Measurements from ENCODE around the gene ATF6B.
A peak's percentile ranks its signal among the peaks of the same experiment; 100 is the strongest.

ATF6B gene

DNA sequence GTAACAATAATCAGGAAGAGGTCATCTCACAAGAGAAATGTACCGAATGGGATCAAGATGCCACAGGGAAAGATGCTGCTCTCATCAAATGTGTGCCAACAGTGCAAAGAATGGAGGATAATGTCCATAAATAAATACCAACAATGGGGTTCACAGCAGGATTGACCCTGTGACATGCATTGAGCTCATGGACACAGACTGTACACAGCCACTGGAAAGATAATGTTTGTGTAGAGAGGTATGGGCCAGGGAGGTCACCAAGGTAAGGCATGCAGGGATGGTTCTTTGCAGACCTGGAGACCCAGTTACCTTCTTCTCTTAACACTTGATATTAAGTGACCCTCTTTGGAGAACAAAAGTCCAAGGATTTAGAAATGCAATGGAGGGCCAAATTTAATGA lies 46.4 kb upstream of the ATF6B start:
- H3K4me3 ChIP-seq (ENCODE audit: low read depth, low read length), result no peak overlapping the region
- peaks cover 20% of the 10 kb centered on the region for H3K36me3 ChIP-seq
- no peaks in the 10 kb centered on the region for H3K27me3 ChIP-seq (ENCODE audit: insufficient read depth, low read depth, severe bottlenecking)
- H3K27ac ChIP-seq, result no peak overlapping the region
- TF ChIP-seq, protein P1, sequence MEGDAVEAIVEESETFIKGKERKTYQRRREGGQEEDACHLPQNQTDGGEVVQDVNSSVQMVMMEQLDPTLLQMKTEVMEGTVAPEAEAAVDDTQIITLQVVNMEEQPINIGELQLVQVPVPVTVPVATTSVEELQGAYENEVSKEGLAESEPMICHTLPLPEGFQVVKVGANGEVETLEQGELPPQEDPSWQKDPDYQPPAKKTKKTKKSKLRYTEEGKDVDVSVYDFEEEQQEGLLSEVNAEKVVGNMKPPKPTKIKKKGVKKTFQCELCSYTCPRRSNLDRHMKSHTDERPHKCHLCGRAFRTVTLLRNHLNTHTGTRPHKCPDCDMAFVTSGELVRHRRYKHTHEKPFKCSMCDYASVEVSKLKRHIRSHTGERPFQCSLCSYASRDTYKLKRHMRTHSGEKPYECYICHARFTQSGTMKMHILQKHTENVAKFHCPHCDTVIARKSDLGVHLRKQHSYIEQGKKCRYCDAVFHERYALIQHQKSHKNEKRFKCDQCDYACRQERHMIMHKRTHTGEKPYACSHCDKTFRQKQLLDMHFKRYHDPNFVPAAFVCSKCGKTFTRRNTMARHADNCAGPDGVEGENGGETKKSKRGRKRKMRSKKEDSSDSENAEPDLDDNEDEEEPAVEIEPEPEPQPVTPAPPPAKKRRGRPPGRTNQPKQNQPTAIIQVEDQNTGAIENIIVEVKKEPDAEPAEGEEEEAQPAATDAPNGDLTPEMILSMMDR (IDR thresholded peaks at IDR 0.05; ENCODE audit: low read depth, low read length), result no peak
- no peaks in the 10 kb centered on the region for H3K9me3 ChIP-seq (ENCODE audit: severe bottlenecking)
- DNase-seq, result no peak

DNA sequence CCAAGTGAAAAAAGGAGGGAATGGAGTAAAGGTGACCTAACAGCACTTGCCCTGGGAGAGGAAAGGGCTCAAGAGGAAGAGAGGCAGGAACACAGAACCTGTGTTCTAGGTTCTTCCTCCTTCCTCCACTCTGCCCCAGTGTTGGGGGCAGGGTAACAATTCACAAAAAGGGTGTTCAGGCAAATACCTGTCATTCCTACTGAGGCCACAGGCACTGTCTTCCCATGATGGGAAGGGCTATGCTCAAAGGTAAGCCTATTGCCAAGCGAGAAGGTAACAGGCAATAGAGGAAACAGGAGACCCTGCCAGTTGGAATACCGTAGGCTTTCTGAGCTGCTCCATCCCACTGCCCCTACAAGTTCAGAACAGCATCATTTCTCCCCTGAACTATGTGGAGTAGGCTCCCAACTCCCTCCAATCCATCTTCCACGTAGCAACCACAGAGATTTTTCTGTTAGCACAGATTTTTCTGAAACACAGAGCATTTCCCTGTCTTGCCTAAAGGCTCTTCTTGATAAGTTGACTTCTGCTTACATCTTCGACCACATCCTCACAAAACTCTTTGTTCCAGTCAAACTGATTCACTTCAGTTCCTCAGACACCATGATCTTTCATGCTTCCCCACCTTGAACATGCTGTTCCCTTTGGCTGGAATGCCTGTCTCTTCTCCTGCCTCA lies 45.1 kb upstream of the ATF6B start:
- H3K36me3 ChIP-seq, result peaks cover 32% of the 10 kb centered on the region
- no peak for DNase-seq
- H3K9me3 ChIP-seq (ENCODE audit: severe bottlenecking), result no peaks in the 10 kb centered on the region
- H3K27ac ChIP-seq, result no peak overlapping the region
- no peak overlapping the region for H3K4me3 ChIP-seq (ENCODE audit: low read depth, low read length)
- TF ChIP-seq, protein P1 (IDR thresholded peaks at IDR 0.05; ENCODE audit: low read depth, low read length), result no peak
- no peaks in the 10 kb centered on the region for H3K27me3 ChIP-seq (ENCODE audit: insufficient read depth, low read depth, severe bottlenecking)

DNA sequence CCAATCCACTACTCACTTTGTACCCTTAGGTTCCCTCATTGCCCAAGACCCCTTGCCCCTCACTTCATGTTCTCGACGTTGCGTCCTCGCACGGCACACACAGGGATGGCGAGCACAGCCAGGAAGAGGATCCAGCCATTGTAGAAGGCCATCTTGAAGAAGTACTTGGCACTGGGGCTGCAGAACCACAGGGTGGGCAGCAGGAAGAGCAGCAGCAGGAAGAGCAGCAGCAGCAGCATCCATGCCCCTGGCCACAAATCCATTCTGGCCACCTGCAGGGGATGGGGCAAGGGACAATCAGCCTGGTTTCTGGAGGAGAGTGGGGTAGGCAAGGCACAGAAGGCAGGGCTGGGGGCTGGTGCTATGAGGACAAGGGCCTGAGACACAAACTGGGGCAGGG lies 43.2 kb upstream of the ATF6B start:
- no peak overlapping the region for H3K4me3 ChIP-seq (ENCODE audit: low read depth, low read length)
- H3K9me3 ChIP-seq (ENCODE audit: severe bottlenecking), result no peaks in the 10 kb centered on the region
- DNase-seq, result no peak
- TF ChIP-seq, protein P1 (IDR thresholded peaks at IDR 0.05; ENCODE audit: low read depth, low read length), result no peak
- no peaks in the 10 kb centered on the region for H3K27me3 ChIP-seq (ENCODE audit: insufficient read depth, low read depth, severe bottlenecking)
- H3K27ac ChIP-seq, result no peak overlapping the region
- peaks cover 51% of the 10 kb centered on the region for H3K36me3 ChIP-seq

DNA sequence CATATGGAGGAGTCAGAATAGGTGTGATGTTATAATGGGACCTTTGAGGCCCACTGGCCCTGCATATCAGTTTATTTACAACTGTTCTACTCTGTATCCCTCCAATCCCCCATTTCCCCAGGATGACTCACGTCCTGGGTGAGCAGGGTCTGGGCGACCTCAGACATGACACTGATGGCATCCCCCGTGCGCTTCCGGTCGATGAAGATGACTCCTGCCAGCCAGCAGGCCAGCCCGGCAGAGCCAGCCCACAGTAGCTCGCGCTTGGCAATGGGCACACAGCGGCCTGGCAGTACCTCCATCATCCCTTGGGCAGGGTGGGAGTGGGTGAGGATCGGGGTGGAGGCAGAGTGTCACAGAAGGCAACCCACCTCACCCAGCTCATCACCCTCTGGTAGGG lies 42.2 kb upstream of the ATF6B start:
- Histone ChIP-seq H3K9me3 (ENCODE audit: severe bottlenecking) (no peaks in the 10 kb centered on the region), H3K27ac (no peak overlapping the region), H3K27me3 (ENCODE audit: insufficient read depth, low read depth, severe bottlenecking) (no peaks in the 10 kb centered on the region), H3K4me3 (ENCODE audit: low read depth, low read length) (no peak overlapping the region), H3K36me3 (peaks cover 57% of the 10 kb centered on the region)
- TF ChIP-seq, protein P1 (IDR thresholded peaks at IDR 0.05; ENCODE audit: low read depth, low read length), result no peak
- no peak for DNase-seq

GRCh38 chr6:32168807-32169591 lies 41.0 kb upstream of the ATF6B start:
- peaks cover 57% of the 10 kb centered on the region for H3K36me3 ChIP-seq
- TF ChIP-seq, protein P1 (IDR thresholded peaks at IDR 0.05; ENCODE audit: low read depth, low read length), result peak; percentile 35
- no peak overlapping the region for H3K4me3 ChIP-seq (ENCODE audit: low read depth, low read length)
- no peaks in the 10 kb centered on the region for H3K27me3 ChIP-seq (ENCODE audit: insufficient read depth, low read depth, severe bottlenecking)
- no peak for DNase-seq
- peak overlapping the region; percentile 81 for H3K27ac ChIP-seq
- H3K9me3 ChIP-seq (ENCODE audit: severe bottlenecking), result no peaks in the 10 kb centered on the region

Measured in WERI-Rb-1 (cell line).